Measurements from ENCODE around the gene SNAP29. TPM values are rescaled to one million over a fixed set of nuclear protein-coding genes. Genes with fewer than 3 reads are reported as not detected.
"Not testable (repeated sequence)": the region's sequence is repeated elsewhere in the genome, so short reads cannot be mapped to it uniquely, and the experiment has no call there.

Gene SNAP29
- total RNA-seq, 1 experiment from 2014 or later: 23.9 TPM

GRCh38 chr22:20825624-20826023 lies 33.2 kb upstream of the SNAP29 start:
- DNase-seq: no peak
- Histone ChIP-seq H3K79me2 (ENCODE audit: low read length) (no peaks in the 10 kb centered on the region), H3K4me2 (ENCODE audit: low read length) (no peak overlapping the region), H3K4me3 (ENCODE audit: low read length) (no peak overlapping the region), H2AFZ (ENCODE audit: low read length) (no peak overlapping the region), H3K9ac (ENCODE audit: low read length) (no peak overlapping the region), H3K9me3 (ENCODE audit: low read length) (no peaks in the 10 kb centered on the region), H3F3A (ENCODE audit: low read length, unreplicated experiment) (no peaks in the 10 kb centered on the region), H3K27me3 (ENCODE audit: low read length) (no peaks in the 10 kb centered on the region), H3K9me2 (replicated peaks; ENCODE audit: low read length) (no peaks in the 10 kb centered on the region), H4K20me1 (ENCODE audit: low read length) (no peaks in the 10 kb centered on the region), H3K4me1 (ENCODE audit: insufficient read depth, low read length) (no peaks in the 10 kb centered on the region), H3K27ac (ENCODE audit: low read length) (no peak overlapping the region), H3K36me3 (ENCODE audit: low read depth, low read length) (no peaks in the 10 kb centered on the region)
- POLR2A ChIA-PET (ENCODE audit: unreplicated experiment): no interaction called here
- ATAC-seq: no peak
- intact Hi-C loops (cut with micrococcal nuclease): no loop called here
- TF ChIP-seq, protein P1, sequence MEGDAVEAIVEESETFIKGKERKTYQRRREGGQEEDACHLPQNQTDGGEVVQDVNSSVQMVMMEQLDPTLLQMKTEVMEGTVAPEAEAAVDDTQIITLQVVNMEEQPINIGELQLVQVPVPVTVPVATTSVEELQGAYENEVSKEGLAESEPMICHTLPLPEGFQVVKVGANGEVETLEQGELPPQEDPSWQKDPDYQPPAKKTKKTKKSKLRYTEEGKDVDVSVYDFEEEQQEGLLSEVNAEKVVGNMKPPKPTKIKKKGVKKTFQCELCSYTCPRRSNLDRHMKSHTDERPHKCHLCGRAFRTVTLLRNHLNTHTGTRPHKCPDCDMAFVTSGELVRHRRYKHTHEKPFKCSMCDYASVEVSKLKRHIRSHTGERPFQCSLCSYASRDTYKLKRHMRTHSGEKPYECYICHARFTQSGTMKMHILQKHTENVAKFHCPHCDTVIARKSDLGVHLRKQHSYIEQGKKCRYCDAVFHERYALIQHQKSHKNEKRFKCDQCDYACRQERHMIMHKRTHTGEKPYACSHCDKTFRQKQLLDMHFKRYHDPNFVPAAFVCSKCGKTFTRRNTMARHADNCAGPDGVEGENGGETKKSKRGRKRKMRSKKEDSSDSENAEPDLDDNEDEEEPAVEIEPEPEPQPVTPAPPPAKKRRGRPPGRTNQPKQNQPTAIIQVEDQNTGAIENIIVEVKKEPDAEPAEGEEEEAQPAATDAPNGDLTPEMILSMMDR (conservative IDR thresholded peaks at IDR 0.05; ENCODE audit: low read depth, low read length): no peak
- no peak for TF ChIP-seq EZH2 (IDR thresholded peaks at IDR 0.05; ENCODE audit: low read length, unreplicated experiment)
- TF ChIP-seq EZH2phosphoT487 (IDR thresholded peaks at IDR 0.05; ENCODE audit: borderline replicate concordance, low read length): no peak
- CTCF ChIA-PET: no interaction called here
- BruUV-seq (replicated peaks): no TSS peak

- H4K20me1 ChIP-seq (ENCODE audit: low read length); POLR2A ChIA-PET (ENCODE audit: unreplicated experiment); H3K9me2 ChIP-seq (replicated peaks; ENCODE audit: low read length); H3K36me3 ChIP-seq (ENCODE audit: low read depth, low read length); CTCF ChIA-PET; BruUV-seq (replicated peaks); ATAC-seq; H3K27me3 ChIP-seq (ENCODE audit: low read length); H3K79me2 ChIP-seq (ENCODE audit: low read length); H3K4me2 ChIP-seq (ENCODE audit: low read length); H3K4me1 ChIP-seq (ENCODE audit: insufficient read depth, low read length); H3K4me3 ChIP-seq (ENCODE audit: low read length); H3K9ac ChIP-seq (ENCODE audit: low read length); H3K9me3 ChIP-seq (ENCODE audit: low read length); H2AFZ ChIP-seq (ENCODE audit: low read length); H3K27ac ChIP-seq (ENCODE audit: low read length); DNase-seq; intact Hi-C loops (cut with micrococcal nuclease); H3F3A ChIP-seq (ENCODE audit: low read length, unreplicated experiment): not testable (repeated sequence)
Measured at GRCh38 chr22:20826373-20827152, 32.2 kb upstream of the SNAP29 start.

- Histone ChIP-seq H2AFZ (ENCODE audit: low read length) (no peak overlapping the region), H4K20me1 (ENCODE audit: low read length) (no peaks in the 10 kb centered on the region), H3K9me2 (replicated peaks; ENCODE audit: low read length) (no peaks in the 10 kb centered on the region), H3K4me2 (ENCODE audit: low read length) (no peak overlapping the region), H3K27me3 (ENCODE audit: low read length) (no peaks in the 10 kb centered on the region), H3K36me3 (ENCODE audit: low read depth, low read length) (peaks cover 10% of the 10 kb centered on the region; the same call in 1 of the 2 replicates), H3K79me2 (ENCODE audit: low read length) (no peaks in the 10 kb centered on the region), H3K4me3 (ENCODE audit: low read length) (no peak overlapping the region), H3K27ac (ENCODE audit: low read length) (no peak overlapping the region), H3K9ac (ENCODE audit: low read length) (no peak overlapping the region), H3K4me1 (ENCODE audit: insufficient read depth, low read length) (no peaks in the 10 kb centered on the region), H3F3A (ENCODE audit: low read length, unreplicated experiment) (no peaks in the 10 kb centered on the region), H3K9me3 (ENCODE audit: low read length) (no peaks in the 10 kb centered on the region)
- TF ChIP-seq EZH2phosphoT487 (IDR thresholded peaks at IDR 0.05; ENCODE audit: borderline replicate concordance, low read length) (no peak), EZH2 (IDR thresholded peaks at IDR 0.05; ENCODE audit: low read length, unreplicated experiment) (no peak)
- TF ChIP-seq, protein P1 (conservative IDR thresholded peaks at IDR 0.05; ENCODE audit: low read depth, low read length): no peak
- no TSS peak for BruUV-seq (replicated peaks)
- intact Hi-C loops (cut with micrococcal nuclease): no loop called here
- ChIA-PET POLR2A (ENCODE audit: unreplicated experiment) (no interaction called here), CTCF (no interaction called here)
- DNase-seq: no peak
- ATAC-seq: no peak
Measured at GRCh38 chr22:20829491-20830134, 29.2 kb upstream of the SNAP29 start.

Measured in PC-3 (cell line).